CD14-positive monocyte (primary cell): ENCODE measurements around the gene TRPM2. TPM values are rescaled to one million over a fixed set of nuclear protein-coding genes. Genes with fewer than 3 reads are reported as not detected.

Experiments used
- DNase-seq, 3 donors: peaks; one replicate each; pipeline ENCODE4 v3.0.0-alpha.2; 2011 to 2022
- H2AFZ ChIP-seq: 2 replicates; pipeline ENCODE4 v1.6.0; 2012; ENCODE audit warnings: mild to moderate bottlenecking, low read depth, low read length, inconsistent platforms; ENCODE audit not compliant: insufficient read depth, poor library complexity, severe bottlenecking
- H3K27ac ChIP-seq, 2 donors: 1 replicate in 1 of 2; 2 replicates in 1 of 2; pipeline ENCODE4 v1.5.1; 2012 to 2013; ENCODE audit warnings: low read length in 2 of 2, control low read depth in 1 of 2, inconsistent platforms in 1 of 2, low read depth in 1 of 2, mild to moderate bottlenecking in 1 of 2
- H3K27me3 ChIP-seq, 2 donors: one replicate each; pipeline versions ENCODE4 v1.6.0 to v1.6.1; 2011 to 2013; ENCODE audit warnings: low read length in 2 of 2; ENCODE audit not compliant: control insufficient read depth in 2 of 2, insufficient read depth in 2 of 2
- H3K36me3 ChIP-seq, 2 donors: replicated peaks in 1 of 2; 1 replicate in 1 of 2; 2 replicates in 1 of 2; pipeline versions ENCODE4 v1.5.1 to v1.6.1; 2012 to 2013; ENCODE audit warnings: low read length in 2 of 2, control low read depth in 1 of 2, inconsistent platforms in 1 of 2, mild to moderate bottlenecking in 1 of 2; ENCODE audit not compliant: insufficient read depth in 2 of 2, control insufficient read depth in 1 of 2
- H3K4me1 ChIP-seq, 2 donors: 1 replicate in 1 of 2; 2 replicates in 1 of 2; pipeline versions ENCODE4 v1.5.1 to v1.6.1; 2012 to 2013; ENCODE audit warnings: low read length in 2 of 2, control low read depth in 1 of 2, inconsistent platforms in 1 of 2, mild to moderate bottlenecking in 1 of 2, moderate library complexity in 1 of 2; ENCODE audit not compliant: insufficient read depth in 2 of 2, control insufficient read depth in 1 of 2
- H3K4me2 ChIP-seq: replicated peaks from 2 replicates; pipeline ENCODE3; 2012; ENCODE audit warnings: low read length, moderate library complexity, mild to moderate bottlenecking; ENCODE audit not compliant: poor library complexity, severe bottlenecking; ENCODE audit errors: extremely low read depth
- H3K4me3 ChIP-seq, 3 experiments: fragments of 200-600 bp in 1 of 3; sonication (generic) in 1 of 3; replicated peaks in 1 of 3; 1 replicate in 2 of 3; 2 replicates in 1 of 3; pipeline ENCODE4 v1.5.1; 2011 to 2013; ENCODE audit warnings: low read length in 3 of 3, mild to moderate bottlenecking in 3 of 3, control low read depth in 2 of 3, low read depth in 2 of 3, inconsistent platforms in 1 of 3, moderate library complexity in 1 of 3
- H3K79me2 ChIP-seq: 2 replicates; pipeline ENCODE4 v1.6.0; 2012; ENCODE audit warnings: mild to moderate bottlenecking, control low read depth, inconsistent platforms, low read length, moderate library complexity; ENCODE audit not compliant: insufficient read depth
- H3K9ac ChIP-seq: 2 replicates; pipeline ENCODE4 v1.6.0; 2017; ENCODE audit warnings: low read length, mild to moderate bottlenecking; ENCODE audit not compliant: insufficient read depth, poor library complexity, severe bottlenecking
- H3K9me3 ChIP-seq, 2 donors: replicated peaks in 1 of 2; 1 replicate in 1 of 2; 2 replicates in 1 of 2; pipeline versions ENCODE4 v1.5.1 to v1.6.1; 2012 to 2013; ENCODE audit warnings: low read length in 2 of 2, control low read depth in 1 of 2; ENCODE audit not compliant: control insufficient read depth in 1 of 2, insufficient read depth in 1 of 2
- H4K20me1 ChIP-seq: 2 replicates; pipeline ENCODE4 v1.6.0; 2012; ENCODE audit warnings: mild to moderate bottlenecking, low read length, control low read depth, moderate library complexity; ENCODE audit not compliant: insufficient read depth
- H3K27ac Mint-ChIP-seq, 7 donors: one replicate each; pipeline ENCODE4 v1.8.0; 2020; ENCODE audit warnings: mild to moderate bottlenecking in 7 of 7, mixed read lengths in 7 of 7, moderate library complexity in 6 of 7, inconsistent platforms in 2 of 7
- H3K27me3 Mint-ChIP-seq, 3 donors: one replicate each; pipeline ENCODE4 v1.8.0; 2021 to 2022; ENCODE audit warnings: low read depth in 3 of 3, mild to moderate bottlenecking in 3 of 3, mixed read lengths in 3 of 3, moderate library complexity in 3 of 3, inconsistent platforms in 1 of 3
- H3K36me3 Mint-ChIP-seq, 2 donors: one replicate each; pipeline ENCODE4 v1.8.0; 2020; ENCODE audit warnings: mixed read lengths in 2 of 2, inconsistent platforms in 1 of 2, mild to moderate bottlenecking in 1 of 2
- H3K4me1 Mint-ChIP-seq: one replicate; pipeline ENCODE4 v1.8.0; 2020; ENCODE audit warnings: mild to moderate bottlenecking, mixed read lengths
- H3K4me3 Mint-ChIP-seq, 2 donors: one replicate each; pipeline ENCODE4 v1.8.0; 2020; ENCODE audit warnings: mild to moderate bottlenecking in 2 of 2, mixed read lengths in 2 of 2, moderate library complexity in 1 of 2
- H3K9me3 Mint-ChIP-seq, 7 donors: one replicate each; pipeline ENCODE4 v1.8.0; 2020 to 2022; ENCODE audit warnings: mixed read lengths in 7 of 7, mild to moderate bottlenecking in 6 of 7, moderate library complexity in 6 of 7, inconsistent platforms in 2 of 7
- CTCF ChIP-seq: fragments of 200-600 bp; IDR thresholded peaks from one replicate; pipeline ENCODE4 v1.8.0; 2022; ENCODE audit warnings: antibody characterized with exemption, mild to moderate bottlenecking
- WGBS: methylation state at CpG from one replicate; pipeline ENCODE4 v1.1.5; 2013; ENCODE audit warnings: missing lambda C conversion rate; ENCODE audit not compliant: insufficient coverage; 5-methylcytosine and 5-hydroxymethylcytosine counted together
- intact Hi-C, 2 donors: fragments of 100-400 bp; cut with micrococcal nuclease; formaldehyde crosslinking; loops; one replicate each; pipeline versions ENCODE4 v1.15.0 to v1.15.1; 2023
- polyA plus RNA-seq, 3 donors: library from polyadenylated mRNA; depleted of rRNA in 1 of 3; unstranded in 2 of 3; stranded (reverse) in 1 of 3; fragments of 300-500 nt in 2 of 3; fragments of >200 nt in 1 of 3; fragmentation: Illumina TruSeq in 2 of 3; gene quantifications; 1 replicate in 2 of 3; 2 replicates in 1 of 3; pipeline ENCODE4 v1.2.3, GENCODE V29; 2012 to 2021

The TRPM2 gene
- polyA plus RNA-seq, 3 donors, result 7.6 to 21.6 (median 12.2) TPM

- Histone ChIP-seq H3K27me3 (no peaks in the 10 kb centered on the region), H3K9ac (no peak overlapping the region), H3K79me2 (peaks cover 5% of the 10 kb centered on the region), H3K9me3 (no peaks in the 10 kb centered on the region), H3K36me3 (peaks cover 56 to 57% of the 10 kb centered on the region in 2 donors), H3K4me1 (peaks cover 33 to 48% of the 10 kb centered on the region in 2 donors), H3K4me3 (no peak overlapping the region), H2AFZ (no peak overlapping the region), H3K4me2 (no peak overlapping the region), H4K20me1 (peaks cover 40% of the 10 kb centered on the region), H3K27ac (no peak overlapping the region)
- intact Hi-C loops, result no loop called here
- Mint-ChIP-seq H3K27me3 (peaks cover 2 to 10% (median 8%) of the 10 kb centered on the region in 3 donors), H3K4me1 (peaks cover 53% of the 10 kb centered on the region), H3K27ac (no peak overlapping the region), H3K4me3 (no peak overlapping the region), H3K36me3 (peaks cover 70 to 90% of the 10 kb centered on the region in 2 donors), H3K9me3 (peaks cover 0 to 7% (median 2%) of the 10 kb centered on the region in 7 donors)
- TF ChIP-seq CTCF, result no peak
- DNase-seq, result no peak
- 100% methylated on average over 5 of the region's 6 CpGs for WGBS
Measured at GRCh38 chr21:44371596-44371995, 18.2 kb downstream of the TRPM2 start.

- Histone ChIP-seq H3K36me3 (peaks cover 56 to 57% of the 10 kb centered on the region in 2 donors), H3K27me3 (no peaks in the 10 kb centered on the region), H3K4me2 (no peak overlapping the region), H3K79me2 (peaks cover 7% of the 10 kb centered on the region), H3K27ac (no peak overlapping the region), H3K4me3 (no peak overlapping the region), H4K20me1 (peaks cover 40% of the 10 kb centered on the region), H3K4me1 (peaks cover 33 to 48% of the 10 kb centered on the region in 2 donors), H3K9ac (no peak overlapping the region), H2AFZ (no peak overlapping the region), H3K9me3 (no peaks in the 10 kb centered on the region)
- no peak for TF ChIP-seq CTCF
- peaks cover 71 to 90% of the 10 kb centered on the region in 2 donors for H3K36me3 Mint-ChIP-seq
- H3K9me3 Mint-ChIP-seq, result peaks cover 0 to 7% (median 2%) of the 10 kb centered on the region in 7 donors
- intact Hi-C loops, result no loop called here
- peaks cover 2 to 14% (median 6%) of the 10 kb centered on the region in 3 donors for H3K27me3 Mint-ChIP-seq
- no peak overlapping the region for H3K4me3 Mint-ChIP-seq
- DNase-seq, result no peak
- H3K4me1 Mint-ChIP-seq, result peaks cover 55% of the 10 kb centered on the region
- WGBS, result 98% methylated on average over 5 of the region's 8 CpGs
- H3K27ac Mint-ChIP-seq, result peak overlapping the region in 1 of 7 donors; percentile 70
Measured at GRCh38 chr21:44372616-44373015, 19.2 kb downstream of the TRPM2 start.
